Suppressor macrophage treated with lipopolysaccharide for 4 hours (primary cell): ENCODE results near the gene SPOCK2.
"Not testable (repeated sequence)": the region's sequence is repeated elsewhere in the genome, so short reads cannot be mapped to it uniquely, and the experiment has no call there.

Experiments
- DNase-seq: peaks from one replicate; pipeline ENCODE4 v3.0.0-alpha.2; 2020

SPOCK2 gene

GRCh38 chr10:72087969-72088888 is at the start of gene SPOCK2:
Gene SPOCK2, minus strand, starts transcription at chr10:72088551. Its CDS starts 223 bp downstream, at chr10:72088328.
- no peak for DNase-seq

- DNase-seq = no peak
Observed at GRCh38 chr10:72137583-72137982, 49.2 kb upstream of the SPOCK2 start.

DNA sequence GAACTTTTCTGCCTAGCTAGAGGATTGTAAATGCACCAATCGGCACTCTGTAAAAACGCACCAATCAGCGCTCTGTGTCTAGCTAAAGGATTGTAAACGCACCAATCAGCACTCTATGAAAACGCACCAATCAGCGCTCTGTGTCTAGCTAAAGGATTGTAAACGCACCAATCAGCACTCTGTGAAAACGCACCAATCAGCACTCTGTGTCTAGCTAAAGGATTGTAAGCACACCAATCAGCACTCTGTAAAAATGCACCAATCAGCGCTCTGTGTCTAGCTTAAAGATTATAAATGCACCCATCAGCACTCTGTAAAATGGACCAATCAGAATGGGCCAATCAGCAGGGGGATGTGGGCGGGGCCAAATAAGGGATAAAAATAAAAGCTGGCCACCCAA is 47.9 kb upstream of the SPOCK2 start:
- DNase-seq = not testable (repeated sequence)

DNA sequence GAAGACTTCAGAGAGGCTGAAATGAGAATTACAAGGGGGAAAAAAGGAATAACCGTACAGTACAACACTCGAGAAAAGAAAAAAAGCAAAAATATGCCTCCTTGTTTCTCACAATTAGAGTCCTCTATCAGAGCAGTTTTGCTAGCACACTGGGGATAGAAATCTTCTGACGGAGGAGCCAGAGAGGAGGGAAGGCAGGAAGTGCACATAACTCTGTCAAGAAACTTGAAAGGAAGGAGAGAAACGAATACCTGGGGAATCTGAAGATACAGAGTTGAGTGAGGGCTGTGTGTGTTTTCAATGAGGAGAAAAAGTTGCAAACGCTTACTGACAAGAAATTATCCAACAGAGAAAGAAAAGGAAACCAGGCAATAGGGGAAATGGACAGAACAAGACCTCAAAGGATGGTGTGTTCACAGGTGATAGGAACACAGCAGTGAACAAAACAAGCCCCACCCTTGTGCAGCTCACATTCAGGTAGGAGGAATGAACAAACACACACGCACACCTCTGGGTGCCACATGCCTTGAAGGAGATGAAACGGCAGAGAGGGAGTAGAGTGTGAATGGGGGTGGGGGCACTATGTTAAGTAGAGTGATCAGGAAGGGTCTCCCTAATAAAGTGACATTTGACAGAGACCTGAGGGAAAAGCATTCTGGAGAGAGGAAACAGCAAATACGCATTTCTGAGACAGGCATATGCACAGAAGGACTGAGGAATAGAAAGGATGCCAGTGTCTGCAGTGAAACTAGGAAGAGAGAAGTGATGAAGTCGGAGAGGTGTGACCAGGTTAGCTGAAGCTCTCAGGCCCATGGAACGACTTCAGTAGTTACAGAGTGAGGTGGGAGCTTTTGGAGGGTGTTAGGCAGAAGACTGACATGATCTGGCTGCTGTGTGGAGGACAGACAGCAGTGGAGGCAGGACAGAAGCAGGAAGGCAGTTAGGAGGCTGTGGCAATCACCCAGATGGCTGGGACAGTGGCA is 46.7 kb upstream of the SPOCK2 start:
- no peak for DNase-seq

GRCh38 chr10:72133517-72133916 is 45.2 kb upstream of the SPOCK2 start:
- DNase-seq = peak; percentile 89

GRCh38 chr10:72132854-72133253 is 44.5 kb upstream of the SPOCK2 start:
- DNase-seq = no peak

DNA sequence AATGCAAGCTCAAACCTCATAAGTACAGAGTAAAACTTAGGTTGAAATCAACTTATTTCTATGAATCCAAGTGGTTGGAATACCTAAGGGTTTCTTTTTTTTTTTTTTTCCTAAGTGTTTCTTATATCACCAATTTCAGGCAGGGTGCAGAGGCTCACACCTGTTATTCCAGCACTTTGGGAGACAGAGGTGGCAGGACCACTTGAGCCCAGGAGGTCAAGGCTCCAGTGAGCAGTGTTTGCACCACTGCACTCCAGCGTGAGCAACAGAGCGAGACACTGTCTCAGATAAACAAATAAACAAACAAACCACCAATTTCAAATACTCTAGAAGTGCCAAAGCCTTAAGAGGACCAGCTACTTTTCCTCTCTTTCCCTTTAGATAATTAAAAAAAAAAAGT is 39.2 kb upstream of the SPOCK2 start:
- no peak for DNase-seq

DNA sequence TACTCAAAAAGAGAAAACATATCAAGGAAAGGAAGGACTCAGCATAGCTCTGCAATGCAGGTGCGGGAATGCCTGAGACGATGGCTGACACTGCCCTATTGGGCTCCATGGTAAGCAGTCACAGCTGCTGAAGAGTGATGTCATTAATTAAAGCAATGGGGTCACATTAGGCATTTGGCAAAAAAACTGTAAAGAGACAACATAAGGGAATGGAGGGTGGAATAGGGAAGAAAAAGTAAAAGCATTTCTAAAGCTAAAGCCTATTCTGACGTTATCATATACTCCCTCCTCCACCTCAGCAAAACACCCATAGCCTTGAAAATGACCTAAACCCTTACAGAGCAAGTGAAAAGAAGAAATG is 38.5 kb upstream of the SPOCK2 start:
- peak; percentile 15 for DNase-seq

GRCh38 chr10:72126184-72126871 is 38.0 kb upstream of the SPOCK2 start:
- DNase-seq = peak; percentile 59

DNA sequence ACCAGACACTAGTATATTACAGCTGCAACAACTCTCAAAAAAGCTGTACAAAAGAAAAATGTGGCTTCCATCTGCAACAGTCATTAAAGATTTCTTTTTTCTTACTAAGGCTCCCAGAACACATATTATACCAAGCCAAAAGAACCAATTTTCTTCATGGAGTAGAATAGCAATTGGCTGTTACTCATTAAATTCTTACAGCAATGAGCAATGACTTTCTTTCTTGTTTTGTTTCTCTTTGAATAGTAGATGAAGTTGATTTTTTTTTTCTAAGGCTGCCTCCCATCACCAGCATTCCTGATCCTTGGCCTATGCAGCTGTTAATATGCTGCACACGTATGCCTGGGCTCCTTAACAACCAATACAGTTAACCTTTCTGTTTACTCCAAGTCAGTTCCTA is 36.6 kb upstream of the SPOCK2 start:
- DNase-seq = no peak

DNA sequence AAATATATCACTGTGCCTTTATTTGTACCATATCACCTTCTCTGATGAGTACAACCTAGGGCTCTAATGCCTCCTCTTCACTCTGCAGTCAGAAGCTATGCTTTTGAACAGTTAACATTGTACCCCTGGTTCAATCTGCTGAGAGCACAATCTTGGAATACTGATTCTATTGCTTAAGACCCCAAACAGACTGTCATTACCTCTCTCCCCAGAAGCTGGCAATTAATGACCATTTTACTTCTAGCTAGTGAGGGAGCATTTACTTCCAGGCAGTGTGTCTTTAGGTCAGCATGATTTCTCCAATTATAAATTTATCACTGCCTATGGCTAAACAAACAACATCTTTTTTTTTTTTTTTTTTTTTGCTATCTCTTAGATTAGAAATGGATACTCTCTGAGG is 36.0 kb upstream of the SPOCK2 start:
- DNase-seq = no peak

- no peak for DNase-seq
Observed at GRCh38 chr10:72123616-72124015, 35.3 kb upstream of the SPOCK2 start.

DNA sequence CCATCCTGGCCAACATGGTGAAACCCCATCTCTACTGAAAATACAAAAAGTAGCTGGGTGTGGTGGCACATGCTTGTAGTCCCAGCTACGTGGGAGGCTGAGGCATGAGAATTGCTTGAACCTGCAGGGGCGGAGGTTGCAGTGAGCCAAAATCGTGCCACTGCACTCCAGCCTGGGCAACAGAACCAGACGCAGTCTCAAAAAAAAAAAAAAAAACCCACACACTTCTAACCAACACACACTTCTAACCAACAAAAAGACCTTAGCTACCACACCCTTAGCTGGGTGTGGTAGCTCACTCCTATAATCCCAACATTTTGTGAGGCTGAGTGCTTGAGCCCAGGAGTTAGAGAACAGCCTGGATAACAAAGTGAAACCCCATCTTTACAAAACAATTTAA is 33.9 kb upstream of the SPOCK2 start:
- no peak for DNase-seq

GRCh38 chr10:72121389-72121788 is 33.0 kb upstream of the SPOCK2 start:
- no peak for DNase-seq

DNA sequence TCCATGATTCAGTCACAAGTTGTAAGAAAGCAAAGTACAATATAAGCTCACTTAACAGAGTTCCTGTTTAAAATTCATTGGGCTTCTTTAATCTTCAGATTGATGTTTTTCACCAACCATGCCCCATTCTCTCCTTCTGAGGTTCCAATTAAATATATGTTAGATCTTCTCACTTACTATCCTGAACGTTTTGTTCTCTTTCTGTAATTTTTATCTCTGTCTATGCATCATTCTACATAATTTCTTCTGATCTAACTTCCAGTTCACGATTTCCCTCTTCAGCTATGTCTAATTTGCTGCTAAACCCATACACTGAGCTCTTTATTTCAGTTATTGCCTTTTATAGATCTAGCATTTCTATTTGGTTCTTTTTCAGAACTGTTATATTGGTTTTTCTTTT is 28.0 kb upstream of the SPOCK2 start:
- DNase-seq = no peak

GRCh38 chr10:72114706-72115450 is 26.5 kb upstream of the SPOCK2 start:
- DNase-seq = no peak

DNA sequence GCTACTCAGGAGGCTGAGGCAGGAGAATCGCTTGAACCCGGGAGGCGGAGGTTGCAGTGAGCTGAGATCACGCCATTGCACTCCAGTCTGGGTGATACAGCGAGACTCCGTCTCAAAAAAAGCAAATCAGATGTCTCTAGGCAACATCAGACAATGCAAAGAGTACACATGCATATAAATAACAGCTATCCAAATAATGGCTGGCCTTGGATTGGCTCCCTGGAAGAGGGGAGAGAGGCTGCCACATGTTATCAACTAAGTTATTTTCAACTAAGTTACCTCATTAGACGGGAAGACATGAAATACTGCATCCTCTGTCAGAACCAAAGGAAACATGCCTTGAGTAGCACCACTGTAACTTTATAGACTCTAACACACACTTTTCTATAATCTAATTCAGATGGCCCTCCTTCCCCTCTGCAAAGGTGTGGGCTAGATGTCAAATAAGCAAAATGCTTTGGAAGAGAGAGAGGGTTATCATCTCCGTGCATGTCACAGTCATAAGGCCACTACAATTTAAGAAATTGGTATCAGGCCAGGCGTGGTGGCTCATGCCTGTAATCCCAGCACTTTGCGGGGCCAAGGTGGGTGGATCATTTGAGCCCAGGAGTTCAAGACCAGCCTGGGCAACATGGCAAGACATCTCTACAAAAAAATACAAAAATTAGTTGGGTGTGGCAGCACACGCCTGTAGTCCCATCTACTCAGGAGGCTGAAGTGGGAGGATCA is 22.5 kb upstream of the SPOCK2 start:
- no peak for DNase-seq

GRCh38 chr10:72109636-72110157 is 21.3 kb upstream of the SPOCK2 start:
- DNase-seq = no peak

- no peak for DNase-seq
Observed at GRCh38 chr10:72108830-72109635, 20.7 kb upstream of the SPOCK2 start.

GRCh38 chr10:72108004-72108370 is 19.6 kb upstream of the SPOCK2 start:
- not testable (repeated sequence) for DNase-seq
